ENCODE results near the gene DNM3.
"Not testable (repeated sequence)": the region's sequence is repeated elsewhere in the genome, so short reads cannot be mapped to it uniquely, and the experiment has no call there.

DNM3 gene

DNA sequence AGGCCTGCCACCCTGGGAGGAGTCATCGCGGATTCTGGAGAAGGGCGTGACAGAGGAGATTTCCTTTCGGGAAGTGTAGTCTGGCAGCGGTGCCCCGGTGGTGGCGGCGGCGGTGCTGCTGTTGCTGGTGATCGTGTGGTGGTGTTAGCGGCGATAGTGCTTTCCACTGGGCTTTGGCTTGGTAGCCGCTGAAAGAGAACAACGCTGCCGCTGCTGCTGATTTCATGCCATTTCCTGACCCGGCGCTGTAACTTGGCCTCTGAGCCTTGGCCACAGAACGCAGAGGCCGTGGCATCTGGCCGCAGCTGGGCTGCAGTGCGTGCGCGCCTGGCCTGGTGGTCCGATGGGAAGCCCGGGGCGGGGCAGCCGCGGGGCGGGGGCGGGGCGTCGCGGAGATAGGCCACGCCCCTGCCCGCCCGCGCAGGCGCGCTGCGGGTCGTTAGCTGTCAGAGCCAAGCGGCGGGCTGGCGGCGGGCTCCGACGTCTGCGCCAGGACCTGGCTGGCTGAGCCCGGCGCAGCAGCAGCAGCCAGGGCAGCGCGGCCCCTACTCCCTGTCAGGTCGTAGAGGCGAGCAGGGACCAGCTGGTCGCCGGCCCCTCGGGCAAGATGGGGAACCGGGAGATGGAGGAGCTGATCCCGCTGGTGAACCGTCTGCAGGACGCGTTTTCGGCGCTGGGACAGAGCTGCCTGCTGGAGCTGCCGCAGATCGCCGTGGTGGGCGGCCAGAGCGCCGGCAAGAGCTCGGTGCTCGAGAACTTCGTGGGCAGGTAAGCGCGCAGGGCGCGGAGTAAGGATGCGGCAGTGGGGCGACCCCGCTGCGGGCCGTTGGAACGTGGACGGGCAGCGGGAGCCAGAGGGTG, at the start of gene DNM3:
Gene DNM3, plus strand, starts transcription at position 449 of the 861 bp plus-strand sequence. Its CDS starts 159 bp downstream, at position 608.
- DNase-seq = peak; percentile 72 to 81

DNA sequence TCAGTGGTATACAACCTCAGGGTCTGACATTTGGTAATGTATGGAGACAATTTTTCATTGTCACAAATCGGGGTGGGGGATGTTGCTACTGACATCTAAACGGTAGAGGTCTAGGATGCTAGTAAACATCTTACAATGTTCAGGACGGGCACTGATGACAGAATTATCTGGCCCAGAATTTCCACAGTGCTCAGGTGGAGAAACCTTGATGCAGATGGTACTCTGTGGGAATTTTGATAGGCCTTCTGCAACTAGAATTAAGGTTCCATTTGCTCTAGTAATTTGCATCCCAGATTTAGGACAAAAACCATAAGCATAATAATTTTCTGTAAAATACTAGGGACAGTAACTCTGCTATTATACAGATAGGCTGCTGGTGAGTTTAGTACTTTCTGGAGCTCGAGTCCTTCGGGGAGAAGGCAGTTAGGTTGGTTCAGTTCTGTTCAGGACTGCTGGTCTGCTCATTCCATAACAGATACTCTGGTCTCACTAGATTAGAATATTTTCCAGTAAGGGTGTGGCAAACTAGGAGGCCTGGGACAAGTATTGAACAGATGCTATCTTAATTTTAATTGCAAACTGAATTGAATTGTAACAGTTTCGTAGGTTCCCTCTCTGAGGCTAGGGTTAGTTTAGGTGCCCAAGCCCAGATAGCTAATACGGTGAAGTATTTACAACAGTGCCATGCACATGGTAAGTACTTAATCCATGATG, 48.5 kb upstream of the DNM3 start:
- no peak for DNase-seq

- no peak for DNase-seq
Measured at GRCh38 chr1:171793636-171794035, 47.7 kb upstream of the DNM3 start.

DNA sequence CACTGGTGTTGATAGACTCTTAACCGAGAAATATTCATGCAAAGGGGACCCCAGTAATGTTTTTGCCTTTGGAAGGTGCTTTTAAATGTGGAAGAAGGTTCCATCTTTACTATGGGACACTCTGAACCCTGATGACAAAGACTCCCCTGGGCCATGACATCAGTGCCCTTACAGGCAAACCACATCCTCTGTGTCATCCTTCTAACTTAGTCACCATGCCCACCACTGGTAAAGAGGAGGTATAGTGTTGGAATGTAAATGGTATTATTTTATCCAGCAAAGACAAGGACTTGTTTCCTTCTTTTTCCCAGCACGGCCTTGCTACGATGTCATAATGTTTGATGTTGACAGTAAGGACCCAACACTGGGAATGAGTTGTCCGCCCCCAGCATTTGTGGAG, 47.2 kb upstream of the DNM3 start:
- peak; percentile 41 to 59 for DNase-seq

- no peak for DNase-seq
Measured at GRCh38 chr1:171796592-171796991, 44.7 kb upstream of the DNM3 start.

- no peak for DNase-seq
Measured at GRCh38 chr1:171798311-171798710, 43.0 kb upstream of the DNM3 start.

DNA sequence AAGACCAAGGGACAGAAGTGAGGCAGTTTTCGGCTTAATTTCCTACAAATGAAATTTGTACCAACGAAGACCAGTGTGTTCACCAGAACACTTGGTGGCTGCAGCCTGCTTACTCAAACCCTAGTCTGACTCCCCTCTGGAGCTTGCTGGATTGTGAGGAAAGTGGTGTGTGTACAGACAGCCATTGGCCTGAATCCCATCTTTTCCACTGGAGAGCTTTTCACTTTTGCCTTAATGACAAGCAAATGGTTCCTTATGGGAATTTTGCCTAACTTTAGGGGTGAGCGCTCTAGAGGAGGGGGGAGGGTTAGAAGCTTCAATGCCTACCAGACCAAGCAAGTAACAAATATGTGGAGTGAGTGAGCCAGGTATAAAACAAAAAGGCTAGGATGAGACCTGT, 42.5 kb upstream of the DNM3 start:
- DNase-seq = no peak

DNA sequence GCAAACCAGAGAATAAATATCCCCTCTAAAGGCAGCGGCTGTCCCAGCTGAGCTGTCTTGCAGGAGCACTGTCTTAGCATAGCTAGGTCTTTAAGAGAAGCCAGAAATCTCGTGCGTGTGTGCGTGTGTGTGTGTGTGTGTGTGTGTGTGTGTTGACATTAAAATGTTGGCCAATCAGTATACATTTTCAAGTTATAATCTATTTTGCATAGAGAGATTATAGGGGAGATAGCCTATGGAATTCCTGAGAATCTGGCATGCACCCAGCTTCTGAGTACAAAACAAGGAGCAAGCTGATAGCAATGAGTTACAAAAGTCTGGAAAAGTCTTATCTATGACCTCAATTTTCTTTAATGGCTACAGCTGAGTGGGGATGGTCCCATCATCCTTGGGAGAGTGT, 42.1 kb upstream of the DNM3 start:
- no peak for DNase-seq

DNA sequence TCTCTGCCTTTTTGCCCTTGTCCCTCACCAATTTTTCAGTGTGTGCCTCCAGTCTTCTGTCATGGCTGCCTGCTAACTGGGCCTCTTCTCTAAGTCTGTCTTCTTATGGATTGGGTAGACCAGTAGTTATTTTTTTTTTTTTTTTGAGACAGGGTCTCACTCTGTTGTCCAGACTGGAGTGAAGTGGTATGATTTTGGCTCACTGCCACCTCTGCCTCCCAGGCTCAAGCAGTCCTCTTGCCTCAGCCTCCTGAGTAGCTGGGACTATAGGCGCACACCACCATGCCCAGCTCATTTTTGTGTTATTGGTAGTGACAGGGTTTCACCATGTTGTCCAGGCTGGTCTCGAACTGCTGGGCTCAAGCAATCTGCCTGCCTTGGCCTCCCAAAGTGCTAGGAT, 41.6 kb upstream of the DNM3 start:
- DNase-seq = not testable (repeated sequence)

DNA sequence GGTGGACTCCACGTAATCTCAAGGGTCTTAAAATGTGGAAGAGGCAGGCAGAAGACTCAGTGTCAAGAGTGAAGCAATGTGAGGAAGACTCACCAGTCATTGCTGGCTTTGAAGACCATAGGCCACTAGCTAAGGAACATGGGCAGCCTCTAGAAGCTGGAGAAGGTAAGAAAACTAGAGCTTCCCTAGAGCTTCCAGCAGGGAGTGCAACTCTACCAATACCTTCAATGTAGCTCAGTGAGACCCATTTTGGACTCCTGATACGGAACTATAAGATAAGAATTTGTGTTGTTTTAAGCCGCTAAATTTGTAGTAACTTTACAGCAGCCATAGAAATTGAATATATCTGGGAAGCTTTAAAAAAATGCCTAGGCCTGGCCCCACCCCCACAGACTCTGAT, 41.0 kb upstream of the DNM3 start:
- no peak for DNase-seq

DNA sequence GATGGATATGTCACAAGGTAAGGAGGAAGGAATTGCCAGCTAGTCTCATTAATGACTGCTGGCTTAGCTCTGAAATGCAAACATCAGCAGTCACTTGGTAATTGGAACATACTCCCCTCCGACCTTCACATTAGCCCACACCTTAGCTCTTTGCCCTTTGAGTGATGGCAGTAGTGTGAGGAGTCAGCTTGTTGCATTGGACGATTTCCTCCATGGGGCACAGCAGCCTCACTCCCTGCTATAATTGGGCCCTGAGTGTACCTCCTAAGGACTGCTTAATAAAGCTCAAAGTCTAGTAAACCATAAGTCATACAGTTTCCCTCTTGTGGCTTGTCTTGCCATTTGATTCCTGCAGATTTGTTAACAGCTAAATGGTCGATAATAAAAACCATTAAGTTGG, 40.4 kb upstream of the DNM3 start:
- no peak for DNase-seq

- DNase-seq = no peak
Measured at GRCh38 chr1:171801487-171801891, 39.8 kb upstream of the DNM3 start.

GRCh38 chr1:171802207-171802606, 39.1 kb upstream of the DNM3 start:
- DNase-seq = no peak

DNA sequence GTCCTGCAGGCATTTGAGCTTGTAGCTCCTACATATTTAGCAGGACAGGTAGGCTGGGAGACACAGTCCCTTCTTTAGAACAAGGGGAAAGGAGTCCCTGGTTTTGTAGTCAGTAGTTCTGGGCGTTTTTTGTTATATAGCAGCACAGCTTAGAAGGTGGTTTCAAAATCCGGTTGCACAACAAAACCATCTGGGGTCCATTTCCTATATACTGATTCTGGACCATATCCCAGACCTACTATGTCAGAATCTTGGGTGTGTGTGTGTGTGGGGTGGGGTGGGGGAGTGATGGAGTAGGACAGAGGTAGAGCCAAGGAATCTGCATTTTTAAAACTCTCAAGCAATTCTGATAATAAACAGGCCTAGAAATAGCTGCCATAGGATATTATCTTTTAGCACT, 38.3 kb upstream of the DNM3 start:
- no peak for DNase-seq

GRCh38 chr1:171803461-171804022, 37.8 kb upstream of the DNM3 start:
- no peak for DNase-seq

GRCh38 chr1:171805395-171806115, 35.7 kb upstream of the DNM3 start:
- DNase-seq = no peak

DNA sequence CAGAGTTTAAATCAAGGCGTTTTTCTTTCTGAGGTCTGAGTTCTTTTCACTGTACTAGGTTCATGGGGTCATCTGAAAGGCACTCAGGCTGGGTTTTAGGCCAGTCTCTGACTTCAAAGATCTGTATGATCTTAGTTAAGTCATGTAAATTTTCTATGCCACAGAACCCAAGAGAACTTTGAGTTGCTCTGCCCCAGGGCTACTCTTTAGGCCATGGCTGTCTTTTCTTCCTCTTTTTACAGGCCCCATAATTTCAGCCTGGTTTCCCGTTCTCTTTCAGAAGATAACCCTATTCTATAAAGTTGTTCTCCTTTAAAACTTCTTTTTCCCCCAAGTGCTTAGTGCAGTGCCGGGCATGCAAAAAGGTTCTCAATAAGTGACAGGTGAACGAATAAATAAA, 33.7 kb upstream of the DNM3 start:
- no peak for DNase-seq

DNA sequence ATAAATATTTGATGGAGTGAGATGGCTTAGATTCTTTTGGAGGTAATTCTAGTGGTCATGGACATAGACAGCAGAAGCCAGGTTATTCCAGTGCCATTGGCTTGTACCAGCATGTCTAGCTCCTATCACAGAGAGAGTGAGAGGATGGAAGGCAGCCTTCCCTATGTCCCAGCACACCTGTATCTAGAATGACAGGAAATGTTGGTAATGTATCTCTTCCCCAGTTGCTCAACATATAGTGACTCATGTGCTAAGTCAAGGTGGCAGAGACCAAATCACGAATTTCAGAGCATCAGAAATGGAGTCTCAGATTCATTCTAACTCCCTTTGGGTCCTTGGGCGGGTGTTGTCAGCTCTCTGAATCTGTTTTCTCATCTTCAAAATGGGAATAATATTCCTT, 31.5 kb upstream of the DNM3 start:
- no peak for DNase-seq

- DNase-seq = no peak
Measured at GRCh38 chr1:171811672-171812071, 29.6 kb upstream of the DNM3 start.

GRCh38 chr1:171814692-171815091, 26.6 kb upstream of the DNM3 start:
- no peak for DNase-seq

DNA sequence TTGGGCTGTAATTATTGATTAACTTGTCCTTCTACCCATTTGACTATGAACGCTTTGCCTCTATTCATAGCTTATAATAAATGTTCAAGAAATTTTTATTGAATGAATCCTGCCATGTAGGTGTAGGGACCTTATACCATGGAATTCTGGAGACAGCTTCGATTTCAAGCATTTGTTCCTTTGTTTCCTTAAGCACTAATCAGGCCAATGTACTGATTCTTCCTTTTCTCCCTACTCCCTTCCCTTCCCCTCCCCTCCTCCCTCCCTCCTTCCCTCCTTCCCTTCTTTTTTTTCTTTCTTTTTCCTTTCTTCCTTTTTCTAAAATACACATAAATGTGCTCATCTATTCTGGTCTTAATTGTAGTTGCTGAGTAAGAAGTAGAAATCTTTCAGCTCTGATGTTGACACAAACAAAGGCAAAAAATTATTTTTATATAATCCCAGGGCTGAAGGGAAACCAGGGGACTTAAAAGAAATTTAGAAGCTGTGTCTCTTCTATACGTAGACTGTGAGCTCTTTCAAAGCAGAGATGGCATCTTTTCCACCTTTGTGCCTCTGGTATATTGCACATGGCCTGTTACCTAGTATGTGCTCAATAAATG, 24.9 kb upstream of the DNM3 start:
- no peak for DNase-seq

DNA sequence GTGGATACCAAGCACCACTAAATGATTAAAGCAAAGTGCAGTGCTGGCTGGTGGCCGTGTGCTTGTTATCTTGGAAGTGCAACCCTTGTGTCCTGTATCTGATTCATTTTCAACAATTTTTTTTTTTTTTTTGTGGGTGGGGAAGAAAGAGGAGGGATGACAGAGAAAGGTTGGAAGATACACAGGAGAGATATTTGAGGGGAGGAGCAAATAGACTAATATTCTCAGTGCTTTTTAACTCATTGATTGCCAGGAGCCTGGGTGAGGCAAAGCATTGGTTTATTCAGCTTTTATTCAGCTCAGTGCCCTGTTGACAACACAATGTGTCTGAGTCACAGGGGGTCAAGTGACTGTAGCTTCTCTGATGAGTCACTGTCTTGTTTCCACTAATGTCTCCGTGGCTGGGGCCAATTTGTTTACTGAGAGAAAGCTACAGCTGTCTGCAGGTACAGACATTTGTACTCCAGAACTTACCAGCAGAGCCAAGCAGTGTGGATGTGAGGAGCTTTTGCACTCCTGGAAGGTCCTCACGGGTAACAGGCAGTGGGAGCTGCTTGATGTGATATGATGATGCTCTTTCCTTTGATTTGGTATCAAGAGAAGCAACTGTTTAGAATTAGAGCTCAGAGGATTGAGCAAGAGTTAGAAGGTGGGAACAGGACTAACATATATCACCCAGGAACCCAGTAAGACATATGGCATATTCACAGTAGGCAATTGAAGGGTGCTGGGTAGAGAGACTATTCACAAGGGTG, 23.6 kb upstream of the DNM3 start:
- peak; percentile 13 to 39 for DNase-seq
